K562 (cell line): Measurements from ENCODE around the gene MRPL58. TPM values are rescaled to one million over a fixed set of nuclear protein-coding genes. Genes with fewer than 3 reads are reported as not detected.

Experiments used
- FOSL1 ChIP-seq: fragments of 200-800 bp; sonication (Bioruptor generic); conservative IDR thresholded peaks from 2 replicates; pipeline ENCODE4 v1.6.1; 2016; ENCODE audit warnings: missing genetic modification characterization, missing compliant biosample characterization
- FOXK2 ChIP-seq, 2 experiments: fragments of 450-650 bp; IDR thresholded peaks in 1 of 2; conservative IDR thresholded peaks in 1 of 2; 2 replicates each; pipeline ENCODE4 v1.6.1; 2016; ENCODE audit warnings: low read depth in 2 of 2, mild to moderate bottlenecking in 1 of 2
- KDM5B ChIP-seq: fragments of 200-600 bp; sonication (generic); IDR thresholded peaks from 2 replicates; pipeline ENCODE4 v1.6.1; 2012; ENCODE audit warnings: low read depth, mild to moderate bottlenecking, moderate library complexity, low read length, control low read depth, inconsistent platforms; ENCODE audit not compliant: insufficient replicate concordance
- NFRKB ChIP-seq: fragments of 450-650 bp; IDR thresholded peaks from 2 replicates; pipeline ENCODE4 v1.6.1; 2016; ENCODE audit warnings: low read depth
- NONO ChIP-seq, 2 experiments: fragments of 200-400 bp in 1 of 2; fragments of 450-650 bp in 1 of 2; formaldehyde crosslinking in 1 of 2; IDR thresholded peaks; 2 replicates each; pipeline ENCODE4 v1.6.1; 2017; ENCODE audit warnings: low read depth in 2 of 2, mild to moderate bottlenecking in 2 of 2, moderate library complexity in 2 of 2, low read length in 1 of 2
- PHF20 ChIP-seq: fragments of 450-650 bp; IDR thresholded peaks from 2 replicates; pipeline ENCODE4 v1.6.1; 2018; ENCODE audit not compliant: partially characterized antibody
- RFX5 ChIP-seq: IDR thresholded peaks from 2 replicates; pipeline ENCODE4 v1.6.1; 2011; ENCODE audit warnings: low read depth, mild to moderate bottlenecking, improper control_type of control experiment, low read length
- SLC30A9 ChIP-seq: fragments of 250-450 bp; sonication (Bioruptor Pico); IDR thresholded peaks from 2 replicates; pipeline ENCODE4 v1.8.0; 2022; ENCODE audit warnings: mild to moderate bottlenecking, moderate library complexity
- SMAD1 ChIP-seq: fragments of 150-350 bp; IDR thresholded peaks from 2 replicates; pipeline ENCODE4 v1.6.1; 2014; ENCODE audit warnings: low read length, low read depth; ENCODE audit not compliant: partially characterized antibody
- SREBF1 ChIP-seq: fragments of 150-350 bp; IDR thresholded peaks from 2 replicates; pipeline ENCODE4 v1.6.1; 2014; ENCODE audit warnings: antibody characterized with exemption, low read depth, low read length, borderline replicate concordance
- STAG1 ChIP-seq: sonication (generic); formaldehyde crosslinking; IDR thresholded peaks from 2 replicates; pipeline ENCODE4 v1.5.0; 2020; ENCODE audit warnings: missing genetic modification reagents, borderline replicate concordance
- U2AF1 ChIP-seq: fragments of 200-400 bp; formaldehyde crosslinking; optimal IDR thresholded peaks from 2 replicates; pipeline ENCODE3; 2017; ENCODE audit warnings: mild to moderate bottlenecking, low read depth, low read length, moderate library complexity
- YY1 ChIP-seq, 3 experiments: IDR thresholded peaks; 2 replicates each; pipeline ENCODE4 v1.6.1; 2011; ENCODE audit warnings: low read length in 2 of 3, mild to moderate bottlenecking in 2 of 3, moderate library complexity in 2 of 3, borderline replicate concordance in 1 of 3, control low read depth in 1 of 3, low read depth in 1 of 3; ENCODE audit not compliant: insufficient read depth in 3 of 3, insufficient replicate concordance in 2 of 3, control insufficient read depth in 1 of 3, insufficient read length in 1 of 3; ENCODE audit errors: extremely low read depth in 1 of 3
- polyA plus RNA-seq, 8 experiments: library from polyadenylated mRNA; depleted of rRNA in 4 of 8; stranded (reverse) in 5 of 8; unstranded in 3 of 8; fragments of >200 nt; fragmentation: Nextera tagmentation in 2 of 8; fragmentation: Illumina TruSeq in 1 of 8; extraction: Ambion mirVana in 2 of 8; extraction: Trizol in 1 of 8; gene quantifications; 2 replicates each; pipeline versions ENCODE4 v1.2.1 to v1.2.3, GENCODE V29; 2011 to 2014; ENCODE audit warnings: inconsistent platforms in 1 of 8, missing spikeins in 1 of 8
- total RNA-seq, 7 experiments: library from RNA; depleted of rRNA in 6 of 7; stranded (reverse); fragments of >200 nt in 6 of 7; fragmentation: Illumina TruSeq in 2 of 7; extraction: Trizol in 2 of 7; gene quantifications; 2 replicates each; pipeline versions ENCODE4 v1.2.1 to v1.2.3, GENCODE V29; 2011 to 2021; ENCODE audit warnings: low replicate concordance in 1 of 7
- TF ChIP-seq, protein P1 (sequence below): IDR thresholded peaks from 2 replicates; pipeline ENCODE4 v1.6.1; 2014; ENCODE audit warnings: antibody characterized with exemption
- TF ChIP-seq, protein P2 (sequence below), 2 experiments: fragments of 450-650 bp in 1 of 2; sonication (generic) in 1 of 2; formaldehyde crosslinking in 1 of 2; IDR thresholded peaks; 2 replicates each; pipeline versions ENCODE4 v1.7.1 to v1.9.0; 2016 to 2022; ENCODE audit warnings: inconsistent platforms in 1 of 2, mild to moderate bottlenecking in 1 of 2, missing genetic modification reagents in 1 of 2

The MRPL58 gene
- total and polyA plus RNA-seq, 9 of the 15 experiments (the other 6 are each of a cell fraction or from before 2014, with no cell fraction given) = 30.8 to 107 (median 72.4) TPM

DNA sequence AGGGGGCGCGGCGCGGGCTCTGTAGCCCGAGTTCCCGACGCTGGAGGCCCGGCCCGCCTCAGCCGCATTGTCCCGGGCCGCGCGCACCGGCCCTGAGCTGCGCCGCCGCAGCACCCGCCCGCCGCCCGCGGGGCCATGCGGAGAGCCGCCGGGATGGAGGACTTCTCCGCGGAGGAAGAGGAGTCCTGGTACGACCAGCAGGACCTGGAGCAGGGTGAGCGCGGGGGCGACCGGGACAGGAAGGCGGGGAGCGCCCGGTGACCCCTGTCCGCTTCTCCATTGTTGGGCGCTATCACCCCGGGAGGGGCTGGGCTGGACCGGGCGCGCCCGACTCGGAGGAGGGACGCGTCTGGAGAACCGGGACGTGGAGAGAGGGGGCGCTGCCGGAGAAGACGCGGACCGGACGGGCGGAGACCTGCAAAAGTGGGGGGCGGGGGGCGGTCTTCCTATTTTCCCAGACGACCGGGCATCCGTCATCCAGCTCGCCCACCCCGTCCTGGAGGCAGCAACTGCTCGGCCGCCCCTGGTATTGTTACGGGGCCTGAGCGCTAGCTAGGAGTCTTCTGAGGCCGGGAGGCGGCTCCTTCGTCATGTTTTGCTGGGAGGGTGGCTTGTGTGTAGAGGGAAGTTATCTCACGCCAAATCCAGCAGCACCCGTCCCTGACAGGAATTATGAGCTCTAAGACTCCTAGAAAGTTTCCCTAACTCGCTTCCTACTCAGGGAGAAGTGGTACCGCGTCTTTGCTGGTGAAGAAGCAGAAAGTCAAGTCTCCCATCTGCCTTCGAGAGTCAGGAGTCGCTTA lies 24.4 kb upstream of the MRPL58 start (continued):
- TF ChIP-seq U2AF1 (no peak), YY1 (IDR thresholded peaks at IDR 0.05; ENCODE audit: borderline replicate concordance in 1 of 3, control insufficient read depth in 1 of 3, extremely low read depth in 1 of 3, insufficient read depth in 3 of 3, insufficient read length in 1 of 3, insufficient replicate concordance in 2 of 3, low read depth in 1 of 3, low read length in 2 of 3) (peak in 1 of 3 experiments; percentile 54), SREBF1 (no peak), RFX5 (no peak), FOSL1 (tag) (0 out of 2 replicates have a peak, but pooled peaks have one; percentile 16), PHF20 (no peak), SMAD1 (no peak), FOXK2 (conservative IDR thresholded peaks at IDR 0.05 in 1 of 2, IDR thresholded peaks at IDR 0.05 in 1 of 2; ENCODE audit: low read depth in 2 of 2) (no peak), STAG1 (CRISPR knock-in tag) (no peak), SLC30A9 (no peak), NFRKB (no peak), NONO (IDR thresholded peaks at IDR 0.05; ENCODE audit: low read depth in 2 of 2, low read length in 1 of 2) (no peak; a peak in 2 of 4 replicates), KDM5B (peak; percentile 69)
- TF ChIP-seq, protein P1, sequence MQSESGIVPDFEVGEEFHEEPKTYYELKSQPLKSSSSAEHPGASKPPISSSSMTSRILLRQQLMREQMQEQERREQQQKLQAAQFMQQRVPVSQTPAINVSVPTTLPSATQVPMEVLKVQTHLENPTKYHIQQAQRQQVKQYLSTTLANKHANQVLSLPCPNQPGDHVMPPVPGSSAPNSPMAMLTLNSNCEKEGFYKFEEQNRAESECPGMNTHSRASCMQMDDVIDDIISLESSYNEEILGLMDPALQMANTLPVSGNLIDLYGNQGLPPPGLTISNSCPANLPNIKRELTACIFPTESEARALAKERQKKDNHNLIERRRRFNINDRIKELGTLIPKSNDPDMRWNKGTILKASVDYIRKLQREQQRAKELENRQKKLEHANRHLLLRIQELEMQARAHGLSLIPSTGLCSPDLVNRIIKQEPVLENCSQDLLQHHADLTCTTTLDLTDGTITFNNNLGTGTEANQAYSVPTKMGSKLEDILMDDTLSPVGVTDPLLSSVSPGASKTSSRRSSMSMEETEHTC = no peak
- TF ChIP-seq, protein P2, sequence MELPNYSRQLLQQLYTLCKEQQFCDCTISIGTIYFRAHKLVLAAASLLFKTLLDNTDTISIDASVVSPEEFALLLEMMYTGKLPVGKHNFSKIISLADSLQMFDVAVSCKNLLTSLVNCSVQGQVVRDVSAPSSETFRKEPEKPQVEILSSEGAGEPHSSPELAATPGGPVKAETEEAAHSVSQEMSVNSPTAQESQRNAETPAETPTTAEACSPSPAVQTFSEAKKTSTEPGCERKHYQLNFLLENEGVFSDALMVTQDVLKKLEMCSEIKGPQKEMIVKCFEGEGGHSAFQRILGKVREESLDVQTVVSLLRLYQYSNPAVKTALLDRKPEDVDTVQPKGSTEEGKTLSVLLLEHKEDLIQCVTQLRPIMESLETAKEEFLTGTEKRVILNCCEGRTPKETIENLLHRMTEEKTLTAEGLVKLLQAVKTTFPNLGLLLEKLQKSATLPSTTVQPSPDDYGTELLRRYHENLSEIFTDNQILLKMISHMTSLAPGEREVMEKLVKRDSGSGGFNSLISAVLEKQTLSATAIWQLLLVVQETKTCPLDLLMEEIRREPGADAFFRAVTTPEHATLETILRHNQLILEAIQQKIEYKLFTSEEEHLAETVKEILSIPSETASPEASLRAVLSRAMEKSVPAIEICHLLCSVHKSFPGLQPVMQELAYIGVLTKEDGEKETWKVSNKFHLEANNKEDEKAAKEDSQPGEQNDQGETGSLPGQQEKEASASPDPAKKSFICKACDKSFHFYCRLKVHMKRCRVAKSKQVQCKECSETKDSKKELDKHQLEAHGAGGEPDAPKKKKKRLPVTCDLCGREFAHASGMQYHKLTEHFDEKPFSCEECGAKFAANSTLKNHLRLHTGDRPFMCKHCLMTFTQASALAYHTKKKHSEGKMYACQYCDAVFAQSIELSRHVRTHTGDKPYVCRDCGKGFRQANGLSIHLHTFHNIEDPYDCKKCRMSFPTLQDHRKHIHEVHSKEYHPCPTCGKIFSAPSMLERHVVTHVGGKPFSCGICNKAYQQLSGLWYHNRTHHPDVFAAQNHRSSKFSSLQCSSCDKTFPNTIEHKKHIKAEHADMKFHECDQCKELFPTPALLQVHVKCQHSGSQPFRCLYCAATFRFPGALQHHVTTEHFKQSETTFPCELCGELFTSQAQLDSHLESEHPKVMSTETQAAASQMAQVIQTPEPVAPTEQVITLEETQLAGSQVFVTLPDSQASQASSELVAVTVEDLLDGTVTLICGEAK (IDR thresholded peaks at IDR 0.05) = peak; percentile 36; the same call in 1 of the 2 replicates
- TF ChIP-seq, protein P2 (CRISPR knock-in tag; IDR thresholded peaks at IDR 0.05) = no peak
